ENCODE data around the gene DELE1.

DNA sequence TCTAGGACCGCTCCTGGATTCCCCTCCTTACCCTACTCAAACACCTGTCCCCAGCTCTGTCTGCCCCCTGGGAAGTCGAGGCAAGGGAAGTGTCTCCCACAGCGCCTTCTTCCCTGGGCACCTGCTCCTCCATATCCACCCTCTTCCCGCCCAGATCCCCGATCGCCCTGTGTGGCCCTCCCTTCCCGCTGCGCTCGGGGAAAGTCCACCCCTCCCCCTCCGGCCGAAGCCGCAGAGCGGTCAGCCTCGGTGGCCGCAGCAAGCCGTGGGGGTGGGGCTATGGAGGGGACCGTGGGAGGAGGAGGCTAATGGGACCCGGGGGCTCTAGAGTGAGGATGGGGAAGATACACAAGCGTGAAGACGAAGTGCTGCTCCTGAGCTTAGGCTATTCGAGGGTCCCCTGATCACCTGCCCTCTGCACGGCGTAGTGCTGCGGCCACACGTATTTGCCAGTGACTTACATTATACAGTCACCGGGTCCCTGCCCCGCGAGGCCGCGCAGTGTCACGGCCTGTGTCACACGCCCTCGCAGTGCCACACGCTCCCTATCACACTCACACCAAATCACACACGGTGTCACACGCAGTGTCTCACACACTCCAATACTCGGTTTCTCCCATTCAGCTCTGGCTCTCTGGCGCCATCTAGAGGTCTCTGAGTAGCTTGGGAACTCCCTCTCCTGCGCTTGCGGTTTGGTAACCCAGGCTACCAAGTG lies 44.8 kb upstream of the DELE1 start:
- TF ChIP-seq, protein P1, sequence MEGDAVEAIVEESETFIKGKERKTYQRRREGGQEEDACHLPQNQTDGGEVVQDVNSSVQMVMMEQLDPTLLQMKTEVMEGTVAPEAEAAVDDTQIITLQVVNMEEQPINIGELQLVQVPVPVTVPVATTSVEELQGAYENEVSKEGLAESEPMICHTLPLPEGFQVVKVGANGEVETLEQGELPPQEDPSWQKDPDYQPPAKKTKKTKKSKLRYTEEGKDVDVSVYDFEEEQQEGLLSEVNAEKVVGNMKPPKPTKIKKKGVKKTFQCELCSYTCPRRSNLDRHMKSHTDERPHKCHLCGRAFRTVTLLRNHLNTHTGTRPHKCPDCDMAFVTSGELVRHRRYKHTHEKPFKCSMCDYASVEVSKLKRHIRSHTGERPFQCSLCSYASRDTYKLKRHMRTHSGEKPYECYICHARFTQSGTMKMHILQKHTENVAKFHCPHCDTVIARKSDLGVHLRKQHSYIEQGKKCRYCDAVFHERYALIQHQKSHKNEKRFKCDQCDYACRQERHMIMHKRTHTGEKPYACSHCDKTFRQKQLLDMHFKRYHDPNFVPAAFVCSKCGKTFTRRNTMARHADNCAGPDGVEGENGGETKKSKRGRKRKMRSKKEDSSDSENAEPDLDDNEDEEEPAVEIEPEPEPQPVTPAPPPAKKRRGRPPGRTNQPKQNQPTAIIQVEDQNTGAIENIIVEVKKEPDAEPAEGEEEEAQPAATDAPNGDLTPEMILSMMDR (IDR thresholded peaks at IDR 0.05; ENCODE audit: low read depth, low read length, missing input control) = peak; percentile 96
- TF ChIP-seq EGR1 (IDR thresholded peaks at IDR 0.05; ENCODE audit: low read depth in 2 of 2) (no peak), TAF1 (conservative IDR thresholded peaks at IDR 0.05) (no peak), JUND (IDR thresholded peaks at IDR 0.05) (no peak)
- TF ChIP-seq, protein P2, sequence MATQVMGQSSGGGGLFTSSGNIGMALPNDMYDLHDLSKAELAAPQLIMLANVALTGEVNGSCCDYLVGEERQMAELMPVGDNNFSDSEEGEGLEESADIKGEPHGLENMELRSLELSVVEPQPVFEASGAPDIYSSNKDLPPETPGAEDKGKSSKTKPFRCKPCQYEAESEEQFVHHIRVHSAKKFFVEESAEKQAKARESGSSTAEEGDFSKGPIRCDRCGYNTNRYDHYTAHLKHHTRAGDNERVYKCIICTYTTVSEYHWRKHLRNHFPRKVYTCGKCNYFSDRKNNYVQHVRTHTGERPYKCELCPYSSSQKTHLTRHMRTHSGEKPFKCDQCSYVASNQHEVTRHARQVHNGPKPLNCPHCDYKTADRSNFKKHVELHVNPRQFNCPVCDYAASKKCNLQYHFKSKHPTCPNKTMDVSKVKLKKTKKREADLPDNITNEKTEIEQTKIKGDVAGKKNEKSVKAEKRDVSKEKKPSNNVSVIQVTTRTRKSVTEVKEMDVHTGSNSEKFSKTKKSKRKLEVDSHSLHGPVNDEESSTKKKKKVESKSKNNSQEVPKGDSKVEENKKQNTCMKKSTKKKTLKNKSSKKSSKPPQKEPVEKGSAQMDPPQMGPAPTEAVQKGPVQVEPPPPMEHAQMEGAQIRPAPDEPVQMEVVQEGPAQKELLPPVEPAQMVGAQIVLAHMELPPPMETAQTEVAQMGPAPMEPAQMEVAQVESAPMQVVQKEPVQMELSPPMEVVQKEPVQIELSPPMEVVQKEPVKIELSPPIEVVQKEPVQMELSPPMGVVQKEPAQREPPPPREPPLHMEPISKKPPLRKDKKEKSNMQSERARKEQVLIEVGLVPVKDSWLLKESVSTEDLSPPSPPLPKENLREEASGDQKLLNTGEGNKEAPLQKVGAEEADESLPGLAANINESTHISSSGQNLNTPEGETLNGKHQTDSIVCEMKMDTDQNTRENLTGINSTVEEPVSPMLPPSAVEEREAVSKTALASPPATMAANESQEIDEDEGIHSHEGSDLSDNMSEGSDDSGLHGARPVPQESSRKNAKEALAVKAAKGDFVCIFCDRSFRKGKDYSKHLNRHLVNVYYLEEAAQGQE (IDR thresholded peaks at IDR 0.05) = peak; percentile 71

Measured in liver (tissue), 3 donors.